Testis (tissue), 3 donors: ENCODE measurements around the gene CHCHD6. TPM values are rescaled to one million over a fixed set of nuclear protein-coding genes. Genes with fewer than 3 reads are reported as not detected.

Experiments used
- DNase-seq: peaks from one replicate; pipeline ENCODE4 v3.0.0-alpha.2; 2019
- H3K27ac ChIP-seq, 2 donors: fragments of 200-600 bp; sonication (generic); one replicate each; pipeline ENCODE4 v1.5.1; 2019
- H3K27me3 ChIP-seq: fragments of 200-600 bp; sonication (generic); one replicate; pipeline ENCODE4 v1.5.1; 2019
- H3K36me3 ChIP-seq: fragments of 200-600 bp; sonication (generic); one replicate; pipeline ENCODE4 v1.5.1; 2017; ENCODE audit warnings: low read depth; ENCODE audit errors: missing control alignments
- H3K4me1 ChIP-seq: fragments of 200-600 bp; sonication (generic); one replicate; pipeline ENCODE4 v1.5.1; 2019
- H3K4me3 ChIP-seq, 2 donors: fragments of 200-600 bp; sonication (generic); one replicate each; pipeline ENCODE4 v1.5.1; 2017 to 2019
- H3K9me3 ChIP-seq: fragments of 200-600 bp; sonication (generic); one replicate; pipeline ENCODE4 v1.5.1; 2017
- POLR2A ChIP-seq: fragments of 450-650 bp; IDR thresholded peaks from one replicate; pipeline ENCODE4 v1.6.1; 2017; ENCODE audit warnings: antibody characterized with exemption, mild to moderate bottlenecking, moderate library complexity
- WGBS, 2 donors: methylation state at CpG; one replicate each; pipeline ENCODE4 v1.1.5; 2018; 5-methylcytosine and 5-hydroxymethylcytosine counted together
- intact Hi-C: fragments of 100-400 bp; cut with DNase I; formaldehyde crosslinking; loops from one replicate; pipeline ENCODE4 v1.15.1; 2023; ENCODE audit warnings: low total_unique reads
- polyA plus RNA-seq: library from polyadenylated mRNA; stranded (reverse); fragments of 350-450 nt; fragmentation: Illumina TruSeq; extraction: RNeasy Lipid Tissue Mini Kit (QIAGEN cat#74804); gene quantifications from one replicate; pipeline ENCODE4 v1.2.3, GENCODE V29; 2014; ENCODE audit warnings: low read depth, low replicate concordance; ENCODE audit not compliant: insufficient read depth
- total RNA-seq, 2 donors: library from RNA; depleted of rRNA; stranded (reverse); fragments of >200 nt; gene quantifications; one replicate each; pipeline ENCODE4 v1.2.3, GENCODE V29; 2016
- TF ChIP-seq, protein P1 (sequence below), 3 experiments: fragments of 450-650 bp in 2 of 3; fragments of 200-600 bp in 1 of 3; sonication (generic) in 1 of 3; IDR thresholded peaks; one replicate each; pipeline ENCODE4 v1.5.1; 2016 to 2019; ENCODE audit warnings: antibody characterized with exemption in 3 of 3, mild to moderate bottlenecking in 2 of 3, moderate library complexity in 1 of 3

CHCHD6 gene
- total and polyA plus RNA-seq, 3 donors from 2014 or later, result 47.6 to 84.6 (median 49.9) TPM

DNA sequence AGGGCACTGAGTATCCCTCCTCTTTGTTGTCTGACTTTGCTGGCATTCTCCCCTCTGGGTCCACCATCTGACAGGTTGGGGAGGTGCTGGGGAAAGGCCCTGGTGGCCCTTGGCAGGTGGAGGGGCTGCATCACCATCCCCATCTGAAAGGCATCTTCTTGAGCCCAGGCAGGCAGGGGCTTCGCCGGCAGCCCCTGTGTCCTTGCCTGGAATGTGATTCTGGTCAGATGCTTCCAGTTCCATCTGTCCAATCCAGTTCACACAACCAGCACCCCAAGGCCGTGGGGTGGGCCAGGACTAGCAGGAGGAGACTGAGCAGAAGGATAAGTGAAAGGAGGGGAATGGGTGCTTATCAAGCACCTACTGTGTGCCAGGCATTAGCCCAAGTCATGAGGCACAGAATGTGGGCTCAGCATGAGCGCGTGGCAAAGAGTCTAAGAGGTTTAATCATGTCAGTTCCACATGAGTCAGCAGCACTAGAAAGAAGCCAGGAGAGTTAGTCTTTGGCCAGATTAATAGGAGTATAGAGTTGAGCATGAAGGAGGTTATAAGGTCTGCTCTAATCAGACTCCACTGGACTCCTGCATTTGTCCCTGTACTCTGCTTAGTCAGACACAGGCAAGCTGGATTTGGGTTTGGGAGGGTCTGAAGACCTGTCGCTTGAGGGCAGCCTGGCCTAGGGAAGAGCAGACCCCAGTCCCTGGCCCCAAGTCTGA, 38.7 kb upstream of the CHCHD6 start:
- no peaks in the 10 kb centered on the region for H3K9me3 ChIP-seq
- intact Hi-C loops, result no loop called here
- no peak overlapping the region for H3K4me3 ChIP-seq
- 74 to 81% methylated on average over 5 to 6 of the region's 6 CpGs for WGBS, 2 donors
- no peak for DNase-seq
- no peak overlapping the region for H3K27ac ChIP-seq
- TF ChIP-seq, protein P1, sequence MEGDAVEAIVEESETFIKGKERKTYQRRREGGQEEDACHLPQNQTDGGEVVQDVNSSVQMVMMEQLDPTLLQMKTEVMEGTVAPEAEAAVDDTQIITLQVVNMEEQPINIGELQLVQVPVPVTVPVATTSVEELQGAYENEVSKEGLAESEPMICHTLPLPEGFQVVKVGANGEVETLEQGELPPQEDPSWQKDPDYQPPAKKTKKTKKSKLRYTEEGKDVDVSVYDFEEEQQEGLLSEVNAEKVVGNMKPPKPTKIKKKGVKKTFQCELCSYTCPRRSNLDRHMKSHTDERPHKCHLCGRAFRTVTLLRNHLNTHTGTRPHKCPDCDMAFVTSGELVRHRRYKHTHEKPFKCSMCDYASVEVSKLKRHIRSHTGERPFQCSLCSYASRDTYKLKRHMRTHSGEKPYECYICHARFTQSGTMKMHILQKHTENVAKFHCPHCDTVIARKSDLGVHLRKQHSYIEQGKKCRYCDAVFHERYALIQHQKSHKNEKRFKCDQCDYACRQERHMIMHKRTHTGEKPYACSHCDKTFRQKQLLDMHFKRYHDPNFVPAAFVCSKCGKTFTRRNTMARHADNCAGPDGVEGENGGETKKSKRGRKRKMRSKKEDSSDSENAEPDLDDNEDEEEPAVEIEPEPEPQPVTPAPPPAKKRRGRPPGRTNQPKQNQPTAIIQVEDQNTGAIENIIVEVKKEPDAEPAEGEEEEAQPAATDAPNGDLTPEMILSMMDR (IDR thresholded peaks at IDR 0.05), result no peak
- TF ChIP-seq POLR2A, result no peak
- H3K27me3 ChIP-seq, result no peaks in the 10 kb centered on the region
- H3K36me3 ChIP-seq, result no peaks in the 10 kb centered on the region
- no peaks in the 10 kb centered on the region for H3K4me1 ChIP-seq

DNA sequence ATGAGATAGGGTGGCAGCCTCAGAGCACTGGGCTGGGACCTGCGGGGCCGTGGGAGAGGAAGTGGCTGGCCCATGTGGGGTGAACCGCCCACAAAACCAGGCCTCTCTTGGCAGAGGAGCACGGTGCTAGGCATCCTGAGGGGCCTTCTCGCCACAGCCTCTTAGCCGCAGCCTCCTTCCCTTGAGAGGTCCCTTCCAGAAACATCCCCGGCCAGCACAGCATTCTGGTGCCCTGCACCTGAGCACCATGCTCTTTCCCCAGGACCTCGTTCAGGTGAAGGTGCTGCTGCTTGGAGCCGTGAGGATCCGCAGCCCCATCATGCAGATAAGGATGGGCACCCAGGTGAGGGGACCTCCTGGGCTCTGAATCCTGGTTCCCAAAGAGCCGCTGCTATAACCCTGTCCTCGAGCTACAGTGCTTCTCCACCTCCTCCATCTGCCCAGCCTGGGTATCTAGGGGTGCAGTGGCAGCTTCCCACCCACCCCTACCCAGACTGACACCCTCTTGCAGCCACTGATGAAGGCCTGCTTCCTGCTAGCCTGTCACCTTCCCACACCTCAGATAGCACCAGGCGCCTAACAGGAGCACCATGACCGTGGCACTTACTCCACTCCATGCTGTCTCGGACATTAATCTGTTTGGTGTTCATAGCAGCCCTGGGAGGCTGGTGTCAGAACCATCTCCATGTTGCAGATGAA, 37.9 kb upstream of the CHCHD6 start:
- H3K27me3 ChIP-seq, result no peaks in the 10 kb centered on the region
- H3K9me3 ChIP-seq, result no peaks in the 10 kb centered on the region
- WGBS, 2 donors, result 87 to 93% methylated on average over 12 to 15 of the region's 15 CpGs
- TF ChIP-seq, protein P1 (IDR thresholded peaks at IDR 0.05), result no peak
- no peak for TF ChIP-seq POLR2A
- H3K27ac ChIP-seq, result no peak overlapping the region
- no peaks in the 10 kb centered on the region for H3K36me3 ChIP-seq
- H3K4me3 ChIP-seq, result no peak overlapping the region
- intact Hi-C loops, result no loop called here
- no peak for DNase-seq
- H3K4me1 ChIP-seq, result no peaks in the 10 kb centered on the region

DNA sequence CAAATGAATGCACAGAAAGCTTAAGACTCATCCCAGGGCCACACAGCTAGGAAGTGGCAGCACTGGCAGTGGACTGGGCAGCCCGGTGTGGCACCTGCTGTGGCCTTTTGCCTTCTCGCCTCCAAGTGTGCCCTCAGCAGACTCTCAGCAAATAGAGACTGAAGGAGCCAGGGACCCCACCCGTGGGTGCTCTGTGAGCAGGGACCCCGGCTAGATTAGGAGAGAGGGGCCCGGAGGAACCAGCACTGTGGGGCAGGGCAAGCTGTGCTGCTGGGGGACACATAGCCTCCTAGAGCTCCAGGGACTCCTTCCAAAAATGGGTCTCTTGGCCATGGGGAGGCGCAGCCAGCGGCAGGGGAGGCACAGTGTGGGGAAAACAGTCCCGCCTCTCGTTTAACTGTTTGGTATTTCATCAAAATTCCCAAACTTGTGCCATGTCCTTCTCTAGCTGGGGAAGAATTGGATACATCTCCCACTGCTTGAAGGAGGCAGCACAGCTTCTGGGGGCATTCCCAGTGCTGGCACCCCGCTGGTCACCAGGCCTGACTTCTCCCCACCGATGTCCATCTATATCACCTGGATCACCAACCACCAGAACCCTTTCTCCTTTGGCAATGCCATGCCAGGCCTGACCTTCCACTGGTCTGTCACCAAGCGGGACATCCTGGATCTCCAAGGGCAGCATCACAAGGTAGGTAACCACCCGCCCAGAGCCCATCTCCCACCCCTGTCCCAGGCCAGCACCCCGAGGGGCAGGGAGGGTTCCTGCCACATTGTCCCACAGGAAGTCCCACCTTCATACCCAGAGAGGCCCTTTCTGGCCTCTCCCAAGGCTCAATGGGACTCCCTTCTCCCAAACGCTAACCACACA, 37.1 kb upstream of the CHCHD6 start:
- no peaks in the 10 kb centered on the region for H3K36me3 ChIP-seq
- H3K4me3 ChIP-seq, result no peak overlapping the region
- intact Hi-C loops, result no loop called here
- no peak for TF ChIP-seq POLR2A
- TF ChIP-seq, protein P1 (IDR thresholded peaks at IDR 0.05), result no peak
- WGBS, 2 donors, result 89 to 96% methylated on average over 14 to 15 of the region's 15 CpGs
- H3K4me1 ChIP-seq, result no peaks in the 10 kb centered on the region
- no peaks in the 10 kb centered on the region for H3K9me3 ChIP-seq
- no peak overlapping the region for H3K27ac ChIP-seq
- no peak for DNase-seq
- no peaks in the 10 kb centered on the region for H3K27me3 ChIP-seq

DNA sequence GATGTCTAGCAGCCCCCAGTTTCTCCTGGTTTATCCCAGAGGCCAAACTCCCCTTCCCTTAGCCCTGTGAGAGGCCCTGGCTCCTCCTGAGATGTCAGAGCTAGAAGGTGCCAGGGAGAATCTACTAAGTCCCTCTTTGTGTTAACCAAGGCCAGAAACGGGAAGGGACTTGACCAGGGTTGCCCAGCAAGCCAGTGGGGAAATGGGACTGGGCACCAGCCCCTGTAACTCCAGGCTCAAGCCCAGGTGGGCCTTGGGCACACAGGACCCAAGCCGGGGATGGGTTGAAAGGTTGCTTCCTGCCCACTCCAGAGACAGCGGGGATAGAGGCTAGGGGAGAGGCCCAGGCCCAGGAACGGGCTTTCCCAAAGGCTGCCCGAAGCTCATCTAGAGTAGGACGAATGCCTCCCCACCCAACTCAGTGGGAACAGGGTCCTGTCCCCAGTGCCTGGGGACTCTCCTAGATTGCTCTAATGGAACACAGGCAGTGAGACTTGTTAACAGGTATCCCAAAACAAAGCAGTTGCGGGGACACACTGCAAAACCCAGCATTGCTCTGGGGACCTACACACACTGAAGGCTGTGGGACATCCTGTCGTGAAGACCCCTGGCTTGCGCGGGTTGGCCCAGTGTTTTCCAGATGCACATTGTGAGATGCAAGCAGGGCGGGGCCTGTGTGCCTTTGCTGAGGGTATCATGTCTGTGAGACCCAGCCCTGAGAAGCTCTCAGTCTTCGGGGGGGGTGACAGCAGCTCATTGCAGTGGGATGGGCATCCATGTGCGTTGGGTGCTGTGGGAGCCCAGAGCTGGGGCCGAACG, 36.2 kb upstream of the CHCHD6 start:
- intact Hi-C loops, result no loop called here
- H3K4me1 ChIP-seq, result no peaks in the 10 kb centered on the region
- no peaks in the 10 kb centered on the region for H3K9me3 ChIP-seq
- DNase-seq, result no peak
- H3K27me3 ChIP-seq, result no peaks in the 10 kb centered on the region
- no peak overlapping the region for H3K27ac ChIP-seq
- H3K36me3 ChIP-seq, result no peaks in the 10 kb centered on the region
- no peak for TF ChIP-seq POLR2A
- TF ChIP-seq, protein P1 (IDR thresholded peaks at IDR 0.05), result no peak
- 91 to 94% methylated on average over 10 to 15 of the region's 15 CpGs for WGBS, 2 donors
- H3K4me3 ChIP-seq, result no peak overlapping the region
